ENCODE results near the gene CCR9.
"Not testable (repeated sequence)": the region's sequence is repeated elsewhere in the genome, so short reads cannot be mapped to it uniquely, and the experiment has no call there.

CCR9 gene

GRCh38 chr3:45848392-45848791 is 38.0 kb upstream of the CCR9 start:
- TF ChIP-seq CTCF (IDR thresholded peaks at IDR 0.05; ENCODE audit: borderline replicate concordance, insufficient read depth, low read depth, low read length): no peak

GRCh38 chr3:45852828-45853227 is 33.5 kb upstream of the CCR9 start:
- no peak for TF ChIP-seq CTCF (IDR thresholded peaks at IDR 0.05; ENCODE audit: borderline replicate concordance, insufficient read depth, low read depth, low read length)

More at GRCh38 chr3:45848392-45848791, 38.0 kb upstream of the CCR9 start:
- no peak overlapping the region for H3K4me3 ChIP-seq (ENCODE audit: low read depth, low read length)

DNA sequence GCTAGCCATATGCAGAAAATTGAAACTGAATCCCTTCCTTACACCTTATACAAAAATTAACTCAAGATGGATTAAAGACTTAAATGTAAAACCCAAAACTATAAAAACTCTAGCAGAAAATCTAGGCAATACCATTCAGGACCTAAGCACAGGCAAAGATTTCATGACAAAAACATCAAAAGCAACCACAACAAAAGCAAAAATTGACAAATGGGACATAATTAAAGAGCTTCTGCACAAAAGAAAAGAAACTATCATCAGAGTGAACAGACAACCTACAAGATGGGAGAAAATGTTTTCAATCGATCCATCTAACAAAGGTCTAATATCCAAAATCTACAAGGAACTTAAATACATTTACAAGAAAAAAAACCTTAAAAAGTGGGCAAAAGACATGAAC is 30.0 kb upstream of the CCR9 start:
- H3K4me3 ChIP-seq (ENCODE audit: low read depth, low read length): not testable (repeated sequence)

More at GRCh38 chr3:45852828-45853227, 33.5 kb upstream of the CCR9 start:
- no peak overlapping the region for H3K4me3 ChIP-seq (ENCODE audit: low read depth, low read length)

GRCh38 chr3:45857024-45857423 is 29.3 kb upstream of the CCR9 start:
- not testable (repeated sequence) for H3K4me3 ChIP-seq (ENCODE audit: low read depth, low read length)

DNA sequence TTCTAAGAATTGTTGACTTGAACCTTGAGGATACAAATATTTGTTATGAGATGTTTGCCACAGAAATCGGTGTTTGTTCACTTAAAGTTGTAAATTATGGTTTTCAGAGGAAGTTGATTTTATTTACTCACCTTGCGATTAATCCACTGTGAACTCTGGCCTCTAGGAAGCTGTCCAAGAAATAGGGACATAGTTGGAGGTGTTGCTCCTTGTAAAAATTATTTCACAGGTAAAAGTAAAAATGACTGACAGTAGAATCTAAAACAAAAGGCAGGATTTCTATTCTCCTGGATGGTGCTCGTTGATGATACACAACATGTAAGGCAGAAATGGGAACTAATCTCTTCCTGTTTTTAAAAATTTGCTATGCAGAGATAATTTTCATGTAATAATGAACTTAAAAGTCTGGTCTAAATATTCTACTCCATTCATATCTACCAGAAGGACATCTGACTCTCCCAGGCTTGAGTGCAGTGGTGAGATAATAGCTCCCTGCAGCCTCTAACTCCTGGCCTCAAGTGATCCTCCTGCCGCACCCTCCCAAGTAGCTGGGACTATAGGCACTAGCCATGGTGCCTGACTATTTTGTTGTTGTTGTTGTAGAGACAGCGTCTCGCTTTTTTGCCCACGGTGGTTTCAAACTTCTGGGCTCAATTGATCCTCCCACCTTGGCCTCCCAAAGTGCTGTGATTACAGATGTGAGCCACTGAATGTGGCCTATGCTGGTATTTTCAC is 27.4 kb upstream of the CCR9 start:
- no peak overlapping the region for H3K4me3 ChIP-seq (ENCODE audit: low read depth, low read length)
- TF ChIP-seq CTCF (IDR thresholded peaks at IDR 0.05; ENCODE audit: borderline replicate concordance, insufficient read depth, low read depth, low read length): no peak

GRCh38 chr3:45860481-45860880 is 25.9 kb upstream of the CCR9 start:
- no peak overlapping the region for H3K4me3 ChIP-seq (ENCODE audit: low read depth, low read length)
- TF ChIP-seq CTCF (IDR thresholded peaks at IDR 0.05; ENCODE audit: borderline replicate concordance, insufficient read depth, low read depth, low read length): no peak

- TF ChIP-seq CTCF (IDR thresholded peaks at IDR 0.05; ENCODE audit: borderline replicate concordance, insufficient read depth, low read depth, low read length): no peak
- no peak overlapping the region for H3K4me3 ChIP-seq (ENCODE audit: low read depth, low read length)
Observed at GRCh38 chr3:45861043-45861719, 25.2 kb upstream of the CCR9 start.

DNA sequence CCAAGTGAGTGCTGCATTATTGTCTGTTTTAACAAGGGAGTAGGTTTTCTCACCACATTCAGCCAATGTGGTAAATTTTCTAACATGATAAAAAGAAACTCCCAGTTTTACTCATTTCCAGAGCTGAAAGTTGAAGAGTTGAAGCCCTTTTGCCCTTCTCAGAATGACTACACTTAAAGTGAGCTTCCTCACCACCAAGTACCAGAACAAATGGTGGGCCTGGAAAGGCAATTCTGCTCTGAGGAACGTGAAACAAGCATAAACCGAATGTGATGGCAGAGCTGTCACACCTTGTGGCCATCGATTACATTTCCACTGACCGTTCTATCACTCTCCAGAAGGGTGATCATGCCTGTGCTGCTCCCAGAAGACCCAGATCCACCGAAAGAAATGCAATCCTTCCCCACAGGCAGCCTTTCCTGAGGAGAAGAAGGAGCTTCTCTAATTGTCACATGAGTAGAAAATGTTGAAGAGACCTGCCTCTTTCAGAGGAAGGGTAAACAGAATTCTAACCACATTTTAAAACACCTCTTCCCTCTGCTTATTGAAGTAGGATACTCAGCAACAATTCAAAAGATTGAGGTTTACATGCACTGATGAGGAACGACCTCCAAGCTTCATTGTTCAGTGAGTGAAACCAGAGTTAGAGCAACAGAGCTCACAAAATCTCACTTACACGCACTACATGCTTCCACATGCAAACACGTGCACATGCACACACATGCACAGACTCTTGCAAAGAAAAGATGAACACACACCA is 21.4 kb upstream of the CCR9 start:
- no peak overlapping the region for H3K4me3 ChIP-seq (ENCODE audit: low read depth, low read length)
- no peak for TF ChIP-seq CTCF (IDR thresholded peaks at IDR 0.05; ENCODE audit: borderline replicate concordance, insufficient read depth, low read depth, low read length)

All from GM12875 (cell line).